ENCODE data around the gene PDZRN4.

- TF ChIP-seq, protein P1, sequence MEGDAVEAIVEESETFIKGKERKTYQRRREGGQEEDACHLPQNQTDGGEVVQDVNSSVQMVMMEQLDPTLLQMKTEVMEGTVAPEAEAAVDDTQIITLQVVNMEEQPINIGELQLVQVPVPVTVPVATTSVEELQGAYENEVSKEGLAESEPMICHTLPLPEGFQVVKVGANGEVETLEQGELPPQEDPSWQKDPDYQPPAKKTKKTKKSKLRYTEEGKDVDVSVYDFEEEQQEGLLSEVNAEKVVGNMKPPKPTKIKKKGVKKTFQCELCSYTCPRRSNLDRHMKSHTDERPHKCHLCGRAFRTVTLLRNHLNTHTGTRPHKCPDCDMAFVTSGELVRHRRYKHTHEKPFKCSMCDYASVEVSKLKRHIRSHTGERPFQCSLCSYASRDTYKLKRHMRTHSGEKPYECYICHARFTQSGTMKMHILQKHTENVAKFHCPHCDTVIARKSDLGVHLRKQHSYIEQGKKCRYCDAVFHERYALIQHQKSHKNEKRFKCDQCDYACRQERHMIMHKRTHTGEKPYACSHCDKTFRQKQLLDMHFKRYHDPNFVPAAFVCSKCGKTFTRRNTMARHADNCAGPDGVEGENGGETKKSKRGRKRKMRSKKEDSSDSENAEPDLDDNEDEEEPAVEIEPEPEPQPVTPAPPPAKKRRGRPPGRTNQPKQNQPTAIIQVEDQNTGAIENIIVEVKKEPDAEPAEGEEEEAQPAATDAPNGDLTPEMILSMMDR (IDR thresholded peaks at IDR 0.05) = no peak
- no peak for TF ChIP-seq POLR2A (IDR thresholded peaks at IDR 0.05)
Observed at GRCh38 chr12:41604830-41605229, 416.7 kb downstream of the PDZRN4 start.

All from adrenal gland (tissue), 5 donors.